ENCODE data around the gene SMCO1. TPM values are rescaled to one million over a fixed set of nuclear protein-coding genes. Genes with fewer than 3 reads are reported as not detected.
"Not testable (repeated sequence)": the region's sequence is repeated elsewhere in the genome, so short reads cannot be mapped to it uniquely, and the experiment has no call there.

The SMCO1 gene
- total and polyA plus RNA-seq, 11 donors, result 2.6 to 130 (median 50.0) TPM

DNA sequence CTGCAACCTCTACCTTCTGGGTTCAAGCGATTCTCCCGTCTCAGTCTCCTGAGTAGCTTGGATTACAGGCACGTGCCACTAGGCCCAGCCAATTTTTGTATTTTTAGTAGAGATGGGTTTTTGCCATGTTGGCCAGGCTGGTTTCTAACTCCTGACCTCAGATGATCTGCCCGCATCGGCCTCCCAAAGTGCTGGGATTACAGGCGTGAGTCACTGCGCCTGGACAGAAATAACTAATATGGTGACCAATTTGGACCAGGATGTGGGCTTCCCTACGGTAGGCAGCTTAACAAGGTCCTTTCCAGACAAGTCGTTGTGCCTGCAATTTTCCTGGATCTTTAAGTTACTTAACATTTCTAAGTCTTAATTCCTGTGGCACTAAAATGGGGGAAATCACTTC is 38.4 kb upstream of the SMCO1 start:
- peaks cover 0 to 19% (median 9%) of the 10 kb centered on the region in 9 donors for H3K36me3 ChIP-seq
- ATAC-seq, result no peak
- intact Hi-C loops (cut with DNase I), result no loop called here

DNA sequence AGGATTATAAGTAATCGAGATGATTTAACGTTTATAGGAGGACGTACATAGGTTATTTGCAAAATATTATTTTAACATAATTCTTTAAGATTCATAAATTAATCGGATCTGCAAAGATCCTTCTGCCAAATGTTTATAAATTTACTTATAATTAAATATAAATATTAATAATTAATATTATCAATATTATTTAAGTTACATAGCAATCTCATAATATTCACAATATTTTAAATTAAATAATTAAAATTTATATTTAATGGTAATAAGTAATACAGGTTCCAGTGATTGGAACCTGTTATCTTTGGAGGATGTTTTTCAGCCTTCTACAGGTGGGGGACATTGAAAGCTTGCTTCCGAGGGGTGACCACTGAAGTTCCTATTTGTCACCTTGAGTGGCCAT is 37.1 kb upstream of the SMCO1 start:
- intact Hi-C loops (cut with DNase I), result no loop called here
- Histone ChIP-seq H3K27me3 (no peaks in the 10 kb centered on the region), H3K36me3 (peaks cover 0 to 17% (median 9%) of the 10 kb centered on the region in 9 donors), H3K9me3 (no peaks in the 10 kb centered on the region), H3K4me1 (peaks cover 0 to 6% (median 0%) of the 10 kb centered on the region in 12 donors), H3K4me3 (no peak overlapping the region), H3K27ac (no peak overlapping the region)
- WGBS, 4 donors, result 95 to 98% (median 96%) methylated on average over 5 of the region's 5 CpGs
- no peak for DNase-seq
- no peak for ATAC-seq
- TF ChIP-seq POLR2A (IDR thresholded peaks at IDR 0.05) (no peak), CTCF (IDR thresholded peaks at IDR 0.05) (no peak)

More for the DNA sequence above, 38.4 kb upstream of the SMCO1 start:
- Histone ChIP-seq H3K9me3 (no peaks in the 10 kb centered on the region), H3K27ac (peak overlapping the region in 1 of 12 donors; percentile 0), H3K27me3 (no peaks in the 10 kb centered on the region), H3K4me3 (no peak overlapping the region), H3K4me1 (peaks cover 0 to 6% (median 0%) of the 10 kb centered on the region in 12 donors)
- no peak for DNase-seq
- TF ChIP-seq CTCF (IDR thresholded peaks at IDR 0.05) (no peak), POLR2A (IDR thresholded peaks at IDR 0.05) (no peak)
- WGBS, 4 donors, result 89 to 96% (median 91%) methylated on average over 9 of the region's 9 CpGs

GRCh38 chr3:196550172-196550571 is 35.0 kb upstream of the SMCO1 start:
- DNase-seq; ATAC-seq; H3K4me1 ChIP-seq; H3K9me3 ChIP-seq; H3K27me3 ChIP-seq; H3K4me3 ChIP-seq; H3K27ac ChIP-seq; intact Hi-C loops (cut with DNase I): not testable (repeated sequence)
- peaks cover 0 to 16% (median 9%) of the 10 kb centered on the region in 9 donors for H3K36me3 ChIP-seq
- WGBS, 4 donors, result 85 to 93% (median 85%) methylated on average over 3 of the region's 3 CpGs

DNA sequence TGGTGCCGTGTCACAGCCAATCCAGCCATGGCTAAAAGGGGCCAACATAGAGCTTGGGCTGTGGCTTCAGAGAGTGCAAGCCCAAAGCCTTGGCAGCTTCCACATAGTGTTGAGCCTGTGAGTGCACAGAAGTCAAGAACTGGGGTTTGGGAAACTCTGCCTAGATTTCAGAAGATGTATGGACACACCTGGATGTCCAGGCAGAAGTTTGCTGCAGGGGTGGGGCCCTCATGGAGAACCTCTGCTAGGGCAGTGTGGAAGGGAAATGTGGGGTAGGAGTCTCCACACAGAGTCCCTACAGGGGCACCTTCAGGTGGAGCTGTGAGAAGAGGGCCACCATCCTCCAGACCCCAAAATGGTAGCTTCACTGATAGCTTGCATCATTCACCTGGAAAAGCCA is 34.2 kb upstream of the SMCO1 start:
- H3K4me3 ChIP-seq, H3K36me3 ChIP-seq, H3K4me1 ChIP-seq, DNase-seq, H3K9me3 ChIP-seq, H3K27me3 ChIP-seq, H3K27ac ChIP-seq, ATAC-seq: not testable (repeated sequence)
- intact Hi-C loops (cut with DNase I), result loop anchor here in 1 of 10 donors (10.0 kb wide), 1 partner anchor 415 kb away; the partner anchor contains the start of gene PIGZ
- 82 to 98% (median 92%) methylated on average over 1 of the region's 1 CpG for WGBS, 4 donors

GRCh38 chr3:196547067-196547466 is 31.9 kb upstream of the SMCO1 start:
- H3K36me3 ChIP-seq, result no peaks in the 10 kb centered on the region
- TF ChIP-seq CTCF (IDR thresholded peaks at IDR 0.05) (peak in 1 of 12 donors; percentile 10), POLR2A (IDR thresholded peaks at IDR 0.05) (no peak)
- ATAC-seq, result no peak
- H3K4me3 ChIP-seq, result no peak overlapping the region
- intact Hi-C loops (cut with DNase I), result loop anchor here in 1 of 10 donors (10.0 kb wide), 1 partner anchor 418 kb away; the partner anchor contains the start of gene PIGZ
- DNase-seq, result no peak
- H3K4me1 ChIP-seq, result no peaks in the 10 kb centered on the region
- 86 to 96% (median 95%) methylated on average over 2 of the region's 2 CpGs for WGBS, 4 donors
- H3K27me3 ChIP-seq, result no peaks in the 10 kb centered on the region
- no peaks in the 10 kb centered on the region for H3K9me3 ChIP-seq
- H3K27ac ChIP-seq, result no peak overlapping the region
